CD4-positive, alpha-beta memory T cell (primary cell): ENCODE results near the gene GMIP. TPM values are rescaled to one million over a fixed set of nuclear protein-coding genes. Genes with fewer than 3 reads are reported as not detected.
"Not testable (repeated sequence)": the region's sequence is repeated elsewhere in the genome, so short reads cannot be mapped to it uniquely, and the experiment has no call there.

Experiments
- CTCF ChIA-PET: fragments of 350-600 bp; sonication (Branson Sonifier 250); formaldehyde crosslinking; loops from one replicate; lab custom pipeline; 2021; ENCODE audit warnings: inconsistent platforms; ENCODE audit not compliant: partially characterized antibody; lab: Charles Lee
- POLR2A ChIA-PET: fragments of 350-600 bp; sonication (Branson Sonifier 250); formaldehyde crosslinking; loops from one replicate; lab custom pipeline; 2021; ENCODE audit not compliant: partially characterized antibody; lab: Charles Lee
- DNase-seq, 5 donors: peaks; one replicate each; pipeline versions ENCODE4 v3.0.0 to v3.0.0-alpha.2; 2020 to 2022; ENCODE audit warnings: mixed read lengths in 1 of 5
- H3K27ac ChIP-seq: one replicate; pipeline ENCODE4 v1.7.0; 2013; ENCODE audit warnings: low read depth, low read length
- H3K27me3 ChIP-seq: 2 replicates; pipeline ENCODE4 v1.7.0; 2013; ENCODE audit warnings: mild to moderate bottlenecking, low read length, moderate library complexity; ENCODE audit not compliant: insufficient read depth
- H3K36me3 ChIP-seq: 2 replicates; pipeline ENCODE4 v1.7.0; 2013; ENCODE audit warnings: mild to moderate bottlenecking, low read length, moderate library complexity; ENCODE audit not compliant: insufficient read depth
- H3K4me1 ChIP-seq: 2 replicates; pipeline ENCODE4 v1.7.0; 2013; ENCODE audit warnings: mild to moderate bottlenecking, low read length, moderate library complexity; ENCODE audit not compliant: insufficient read depth
- H3K4me3 ChIP-seq, 2 donors: one replicate each; pipeline ENCODE4 v1.7.0; 2013; ENCODE audit warnings: low read length in 2 of 2, mild to moderate bottlenecking in 1 of 2
- H3K9me3 ChIP-seq, 2 donors: one replicate each; pipeline ENCODE4 v1.7.0; 2013; ENCODE audit warnings: low read length in 2 of 2, control low read depth in 1 of 2; ENCODE audit not compliant: control insufficient read depth in 1 of 2
- H3K27ac Mint-ChIP-seq, 7 donors: one replicate each; pipeline ENCODE4 v1.8.0; 2020 to 2021; ENCODE audit warnings: mixed read lengths in 7 of 7, mild to moderate bottlenecking in 6 of 7, inconsistent platforms in 3 of 7, moderate library complexity in 3 of 7
- H3K27me3 Mint-ChIP-seq, 2 donors: one replicate each; pipeline ENCODE4 v1.8.0; 2020 to 2021; ENCODE audit warnings: mixed read lengths in 2 of 2
- H3K36me3 Mint-ChIP-seq, 2 donors: one replicate each; pipeline ENCODE4 v1.8.0; 2020 to 2021; ENCODE audit warnings: mixed read lengths in 2 of 2, inconsistent platforms in 1 of 2, mild to moderate bottlenecking in 1 of 2
- H3K4me1 Mint-ChIP-seq, 4 donors: one replicate each; pipeline ENCODE4 v1.8.0; 2020 to 2021; ENCODE audit warnings: mixed read lengths in 4 of 4, mild to moderate bottlenecking in 1 of 4
- H3K4me3 Mint-ChIP-seq, 8 donors: one replicate each; pipeline ENCODE4 v1.8.0; 2020 to 2021; ENCODE audit warnings: mixed read lengths in 8 of 8, mild to moderate bottlenecking in 7 of 8, moderate library complexity in 6 of 8, inconsistent platforms in 3 of 8
- H3K9me3 Mint-ChIP-seq, 8 donors: one replicate each; pipeline ENCODE4 v1.8.0; 2020 to 2021; ENCODE audit warnings: mixed read lengths in 8 of 8, mild to moderate bottlenecking in 5 of 8, inconsistent platforms in 3 of 8, moderate library complexity in 1 of 8
- intact Hi-C: fragments of 100-400 bp; cut with micrococcal nuclease; formaldehyde crosslinking; loops from one replicate; pipeline ENCODE4 v1.15.1; 2023
- polyA plus RNA-seq, 2 donors: library from polyadenylated mRNA; unstranded; fragments of 300-500 nt; fragmentation: Illumina TruSeq; gene quantifications; one replicate each; pipeline ENCODE4 v1.2.3, GENCODE V29; 2021
- total RNA-seq, 2 experiments: library from RNA; stranded (reverse); gene quantifications; one replicate each; pipeline ENCODE4 v1.2.3, GENCODE V29; 2021

The GMIP gene
- total and polyA plus RNA-seq, 4 experiments from 2014 or later, result 28.4 to 105 (median 75.2) TPM

GRCh38 chr19:19618219-19619051 lies 25.0 kb downstream of the GMIP start, which contains the start of gene PBX4:
TSS of gene PBX4 (minus strand) at chr19:19618687. CDS start at chr19:19618629, 58 bp downstream.
- H3K9me3 ChIP-seq, result no peaks in the 10 kb centered on the region
- Mint-ChIP-seq H3K27me3 (no peaks in the 10 kb centered on the region), H3K36me3 (peaks cover 6 to 18% of the 10 kb centered on the region in 2 donors), H3K4me3 (peak within 1 kb of the TSS; percentile 90 to 98 (median 94)), H3K27ac (peak within 1 kb of the TSS; percentile 86 to 99 (median 97)), H3K9me3 (no peaks in the 10 kb centered on the region), H3K4me1 (peaks cover 33 to 49% (median 40%) of the 10 kb centered on the region in 4 donors)
- H3K4me3 ChIP-seq, result peak within 1 kb of the TSS; percentile 71 to 86
- no peaks in the 10 kb centered on the region for H3K27me3 ChIP-seq
- peak within 1 kb of the TSS; percentile 93 for H3K27ac ChIP-seq
- ChIA-PET CTCF (interaction anchor here (0.6 to 4.3 kb wide), 4 partner anchors 11 to 66 kb away, joined by 3 to 21 read pairs (median 4); partner anchors contain the start of gene GMIP), POLR2A (interaction anchor here (0.7 to 6.1 kb wide), 17 partner anchors 9 to 203 kb away, joined by 3 to 56 read pairs (median 6); partner anchors contain the start of genes ATP13A1, GMIP, LPAR2 and ZNF101)
- peaks cover under 1% of the 10 kb centered on the region for H3K36me3 ChIP-seq
- intact Hi-C loops, result loop anchor here (1.0 to 5.0 kb wide), 5 partner anchors 9 to 44 kb away; partner anchors contain the start of genes ATP13A1 and GMIP
- peaks cover 53% of the 10 kb centered on the region for H3K4me1 ChIP-seq
- peak; percentile 99 for DNase-seq

- ChIA-PET POLR2A (interaction anchor here (0.6 to 5.3 kb wide), 6 partner anchors 9 to 83 kb away, joined by 3 to 39 read pairs (median 4); no protein-coding TSS in a partner anchor), CTCF (interaction anchor here (0.7 to 1.8 kb wide), 3 partner anchors 10 to 61 kb away, joined by 4 to 5 read pairs (median 5); partner anchors contain the start of gene GMIP)
- intact Hi-C loops, result loop anchor here (5.0 kb wide), 1 partner anchor 47 kb away; the partner anchor contains the start of gene ATP13A1
- Mint-ChIP-seq H3K9me3 (no peaks in the 10 kb centered on the region), H3K4me3 (peak overlapping the region; percentile 7 to 88 (median 66)), H3K4me1 (peaks cover 39 to 70% (median 56%) of the 10 kb centered on the region in 4 donors), H3K27me3 (no peaks in the 10 kb centered on the region), H3K36me3 (peaks cover 13 to 22% of the 10 kb centered on the region in 2 donors), H3K27ac (peak overlapping the region; percentile 75 to 95 (median 89))
- Histone ChIP-seq H3K4me1 (peaks cover 61% of the 10 kb centered on the region), H3K27ac (no peak overlapping the region), H3K36me3 (no peaks in the 10 kb centered on the region), H3K9me3 (no peaks in the 10 kb centered on the region), H3K27me3 (no peaks in the 10 kb centered on the region), H3K4me3 (no peak overlapping the region)
- peak in 1 of 5 donors; percentile 85 for DNase-seq
Observed at GRCh38 chr19:19615086-19615485, 28.4 kb downstream of the GMIP start.

- H3K27me3 ChIP-seq, result no peaks in the 10 kb centered on the region
- H3K27me3 Mint-ChIP-seq, result no peaks in the 10 kb centered on the region
- H3K9me3 ChIP-seq, result no peaks in the 10 kb centered on the region
- H3K4me1 ChIP-seq, result peaks cover 52% of the 10 kb centered on the region
- ChIA-PET CTCF (interaction anchor here (0.6 to 1.8 kb wide), 8 partner anchors 9 to 62 kb away, joined by 3 to 5 read pairs (median 4); no protein-coding TSS in a partner anchor), POLR2A (interaction anchor here (1.3 to 1.6 kb wide), 2 partner anchors 14 to 22 kb away, joined by 4 to 6 read pairs; no protein-coding TSS in a partner anchor)
- no peaks in the 10 kb centered on the region for H3K9me3 Mint-ChIP-seq
- H3K4me1 Mint-ChIP-seq, result peaks cover 40 to 68% (median 56%) of the 10 kb centered on the region in 4 donors
- peak overlapping the region in 4 of 8 donors; percentile 15 to 29 (median 19) for H3K4me3 Mint-ChIP-seq
- DNase-seq, result no peak
- H3K36me3 Mint-ChIP-seq, result peaks cover 19 to 24% of the 10 kb centered on the region in 2 donors
- H3K36me3 ChIP-seq, result peaks cover 4% of the 10 kb centered on the region
- no peak overlapping the region for H3K27ac ChIP-seq
- intact Hi-C loops, result no loop called here
- H3K4me3 ChIP-seq, result no peak overlapping the region
- peak overlapping the region in 4 of 7 donors; percentile 4 to 37 (median 16) for H3K27ac Mint-ChIP-seq
Observed at GRCh38 chr19:19613506-19613905, 30.0 kb downstream of the GMIP start.

DNA sequence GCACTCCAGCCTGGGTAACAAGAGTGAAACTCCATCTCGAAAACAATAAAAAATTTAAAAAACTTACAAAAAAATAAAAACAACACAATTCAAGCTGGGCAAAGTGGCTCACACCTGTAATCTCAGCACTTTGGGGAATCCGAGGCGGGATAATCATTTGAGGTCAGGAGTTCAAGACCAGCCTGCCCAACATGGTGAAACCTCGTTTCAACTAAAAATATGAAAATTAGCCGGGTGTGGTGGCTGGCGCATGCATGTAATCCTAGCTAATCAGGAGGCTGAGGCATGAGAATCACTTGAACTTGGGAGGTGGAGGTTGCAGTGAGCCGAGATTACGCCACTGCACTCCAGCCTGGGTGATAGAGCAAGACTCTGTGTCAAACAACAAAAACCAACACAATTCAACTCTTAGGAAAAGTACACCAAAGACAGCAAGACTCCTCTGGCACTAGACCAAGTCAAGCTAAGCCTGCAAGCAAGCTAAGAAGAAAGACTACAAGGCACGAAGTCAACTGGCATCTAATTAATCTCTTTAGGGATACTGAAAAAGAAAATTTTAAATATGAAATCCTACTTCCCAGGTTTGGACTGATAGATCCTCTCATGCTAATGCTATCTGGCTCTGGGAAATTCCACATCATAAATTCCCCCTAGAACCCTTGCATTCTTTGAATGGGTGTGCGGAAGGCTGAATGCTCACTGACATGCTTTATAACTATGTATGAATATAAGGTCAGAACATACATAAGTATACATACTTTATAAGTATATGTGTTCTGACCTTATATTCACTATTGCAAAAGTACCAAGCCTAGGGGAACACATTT lies 32.9 kb downstream of the GMIP start:
- Histone ChIP-seq H3K9me3 (no peaks in the 10 kb centered on the region), H3K36me3 (peaks cover 5% of the 10 kb centered on the region), H3K4me3 (no peak overlapping the region), H3K27ac (no peak overlapping the region), H3K4me1 (peaks cover 50% of the 10 kb centered on the region), H3K27me3 (no peaks in the 10 kb centered on the region)
- DNase-seq, result no peak
- intact Hi-C loops, result no loop called here
- peaks cover 33 to 66% (median 51%) of the 10 kb centered on the region in 4 donors for H3K4me1 Mint-ChIP-seq
- ChIA-PET CTCF (no interaction called here), POLR2A (interaction anchor here (1.0 to 6.0 kb wide), 6 partner anchors 8 to 56 kb away, joined by 3 to 56 read pairs (median 4); partner anchors contain the start of gene PBX4)
- H3K4me3 Mint-ChIP-seq, result peak overlapping the region in 3 of 8 donors; percentile 6 to 41 (median 31)
- H3K27ac Mint-ChIP-seq, result peak overlapping the region in 5 of 7 donors; percentile 38 to 83 (median 61)
- H3K9me3 Mint-ChIP-seq, result no peaks in the 10 kb centered on the region
- H3K27me3 Mint-ChIP-seq, result no peaks in the 10 kb centered on the region
- H3K36me3 Mint-ChIP-seq, result peaks cover 25 to 27% of the 10 kb centered on the region in 2 donors

DNA sequence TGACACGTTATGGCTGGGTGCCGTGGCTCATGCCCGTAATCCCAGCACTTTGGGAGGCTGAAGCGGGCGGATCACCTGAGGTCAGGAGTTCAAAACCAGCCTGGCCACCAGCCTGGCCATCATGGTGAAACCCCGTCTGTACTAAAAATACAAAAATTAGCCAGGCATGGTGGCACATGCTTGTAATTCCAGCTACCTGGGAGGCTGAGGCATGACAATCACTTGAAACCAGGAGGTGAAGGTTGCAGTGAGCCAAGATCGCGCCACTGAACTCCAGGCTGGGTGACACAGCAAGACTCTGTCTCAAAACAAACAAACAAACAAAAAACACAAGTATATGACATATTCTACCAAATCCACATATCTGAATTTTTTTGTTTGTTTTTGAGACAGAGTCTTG lies 36.8 kb downstream of the GMIP start:
- peaks cover 41 to 66% (median 53%) of the 10 kb centered on the region in 4 donors for H3K4me1 Mint-ChIP-seq
- H3K36me3 Mint-ChIP-seq, result peaks cover 15 to 22% of the 10 kb centered on the region in 2 donors
- Histone ChIP-seq H3K4me1 (peaks cover 50% of the 10 kb centered on the region), H3K27ac (peak overlapping the region; percentile 69)
- intact Hi-C loops, result loop anchor here (1.0 to 2.0 kb wide), 2 partner anchors 8 to 16 kb away; no protein-coding TSS in a partner anchor
- H3K4me3 Mint-ChIP-seq, result peak overlapping the region in 7 of 8 donors; percentile 55 to 90 (median 76)
- peak in 1 of 5 donors; percentile 43 for DNase-seq
- peak overlapping the region; percentile 95 to 99 (median 97) for H3K27ac Mint-ChIP-seq
- not testable (repeated sequence) for H3K27me3 Mint-ChIP-seq, H3K4me3 ChIP-seq, H3K27me3 ChIP-seq, H3K36me3 ChIP-seq, H3K9me3 ChIP-seq, H3K9me3 Mint-ChIP-seq
- CTCF ChIA-PET, result interaction anchor here (1.0 to 3.1 kb wide), 7 partner anchors 14 to 55 kb away, joined by 3 to 22 read pairs (median 8); partner anchors contain the start of gene GMIP
- POLR2A ChIA-PET, result interaction anchor here (0.5 to 6.0 kb wide), 18 partner anchors 8 to 262 kb away, joined by 3 to 56 read pairs (median 5); partner anchors contain the start of genes LPAR2, PBX4, ZNF101 and ZNF506

- H3K4me1 ChIP-seq, result peaks cover 57% of the 10 kb centered on the region
- Mint-ChIP-seq H3K4me3 (peak overlapping the region; percentile 22 to 90 (median 74)), H3K27ac (peak overlapping the region; percentile 95 to 99 (median 97)), H3K27me3 (no peaks in the 10 kb centered on the region), H3K9me3 (peaks cover 0 to 1% (median 0%) of the 10 kb centered on the region in 8 donors), H3K36me3 (peaks cover 17 to 22% of the 10 kb centered on the region in 2 donors), H3K4me1 (peaks cover 46 to 69% (median 58%) of the 10 kb centered on the region in 4 donors)
- no peak overlapping the region for H3K4me3 ChIP-seq
- no peaks in the 10 kb centered on the region for H3K27me3 ChIP-seq
- ChIA-PET POLR2A (interaction anchor here (0.9 to 6.0 kb wide), 19 partner anchors 9 to 263 kb away, joined by 3 to 56 read pairs (median 5); partner anchors contain the start of genes ATP13A1, LPAR2, PBX4 and ZNF101), CTCF (interaction anchor here (0.6 to 3.1 kb wide), 10 partner anchors 14 to 75 kb away, joined by 3 to 22 read pairs (median 4); no protein-coding TSS in a partner anchor)
- intact Hi-C loops, result loop anchor here (1.0 to 2.0 kb wide), 2 partner anchors 8 to 15 kb away; no protein-coding TSS in a partner anchor
- peak overlapping the region; percentile 69 for H3K27ac ChIP-seq
- peak; percentile 61 to 91 (median 73) for DNase-seq
- no peaks in the 10 kb centered on the region for H3K9me3 ChIP-seq
- H3K36me3 ChIP-seq, result peaks cover 5% of the 10 kb centered on the region
Observed at GRCh38 chr19:19606021-19606420, 37.4 kb downstream of the GMIP start.
